CD4-positive, alpha-beta memory T cell (primary cell): ENCODE data around the gene SMURF1. TPM values are rescaled to one million over a fixed set of nuclear protein-coding genes. Genes with fewer than 3 reads are reported as not detected.

Source experiments
- CTCF ChIA-PET: fragments of 350-600 bp; sonication (Branson Sonifier 250); formaldehyde crosslinking; loops from one replicate; lab custom pipeline; 2021; ENCODE audit warnings: inconsistent platforms; ENCODE audit not compliant: partially characterized antibody; lab: Charles Lee
- POLR2A ChIA-PET: fragments of 350-600 bp; sonication (Branson Sonifier 250); formaldehyde crosslinking; loops from one replicate; lab custom pipeline; 2021; ENCODE audit not compliant: partially characterized antibody; lab: Charles Lee
- DNase-seq, 5 donors: peaks; one replicate each; pipeline versions ENCODE4 v3.0.0 to v3.0.0-alpha.2; 2020 to 2022; ENCODE audit warnings: mixed read lengths in 1 of 5
- H3K27ac ChIP-seq: one replicate; pipeline ENCODE4 v1.7.0; 2013; ENCODE audit warnings: low read depth, low read length
- H3K27me3 ChIP-seq: 2 replicates; pipeline ENCODE4 v1.7.0; 2013; ENCODE audit warnings: mild to moderate bottlenecking, low read length, moderate library complexity; ENCODE audit not compliant: insufficient read depth
- H3K36me3 ChIP-seq: 2 replicates; pipeline ENCODE4 v1.7.0; 2013; ENCODE audit warnings: mild to moderate bottlenecking, low read length, moderate library complexity; ENCODE audit not compliant: insufficient read depth
- H3K4me1 ChIP-seq: 2 replicates; pipeline ENCODE4 v1.7.0; 2013; ENCODE audit warnings: mild to moderate bottlenecking, low read length, moderate library complexity; ENCODE audit not compliant: insufficient read depth
- H3K4me3 ChIP-seq, 2 donors: one replicate each; pipeline ENCODE4 v1.7.0; 2013; ENCODE audit warnings: low read length in 2 of 2, mild to moderate bottlenecking in 1 of 2
- H3K9me3 ChIP-seq, 2 donors: one replicate each; pipeline ENCODE4 v1.7.0; 2013; ENCODE audit warnings: low read length in 2 of 2, control low read depth in 1 of 2; ENCODE audit not compliant: control insufficient read depth in 1 of 2
- H3K27ac Mint-ChIP-seq, 7 donors: one replicate each; pipeline ENCODE4 v1.8.0; 2020 to 2021; ENCODE audit warnings: mixed read lengths in 7 of 7, mild to moderate bottlenecking in 6 of 7, inconsistent platforms in 3 of 7, moderate library complexity in 3 of 7
- H3K27me3 Mint-ChIP-seq, 2 donors: one replicate each; pipeline ENCODE4 v1.8.0; 2020 to 2021; ENCODE audit warnings: mixed read lengths in 2 of 2
- H3K36me3 Mint-ChIP-seq, 2 donors: one replicate each; pipeline ENCODE4 v1.8.0; 2020 to 2021; ENCODE audit warnings: mixed read lengths in 2 of 2, inconsistent platforms in 1 of 2, mild to moderate bottlenecking in 1 of 2
- H3K4me1 Mint-ChIP-seq, 4 donors: one replicate each; pipeline ENCODE4 v1.8.0; 2020 to 2021; ENCODE audit warnings: mixed read lengths in 4 of 4, mild to moderate bottlenecking in 1 of 4
- H3K4me3 Mint-ChIP-seq, 8 donors: one replicate each; pipeline ENCODE4 v1.8.0; 2020 to 2021; ENCODE audit warnings: mixed read lengths in 8 of 8, mild to moderate bottlenecking in 7 of 8, moderate library complexity in 6 of 8, inconsistent platforms in 3 of 8
- H3K9me3 Mint-ChIP-seq, 8 donors: one replicate each; pipeline ENCODE4 v1.8.0; 2020 to 2021; ENCODE audit warnings: mixed read lengths in 8 of 8, mild to moderate bottlenecking in 5 of 8, inconsistent platforms in 3 of 8, moderate library complexity in 1 of 8
- intact Hi-C: fragments of 100-400 bp; cut with micrococcal nuclease; formaldehyde crosslinking; loops from one replicate; pipeline ENCODE4 v1.15.1; 2023
- polyA plus RNA-seq, 2 donors: library from polyadenylated mRNA; unstranded; fragments of 300-500 nt; fragmentation: Illumina TruSeq; gene quantifications; one replicate each; pipeline ENCODE4 v1.2.3, GENCODE V29; 2021
- total RNA-seq, 2 experiments: library from RNA; stranded (reverse); gene quantifications; one replicate each; pipeline ENCODE4 v1.2.3, GENCODE V29; 2021

SMURF1 gene
- total RNA-seq, result 10 to 100 TPM; 21.4 to 23.2 TPM
- 1 to 10 TPM in 1 of 2 donors, under 1 TPM in 1; 0.88 to 4.3 TPM for polyA plus RNA-seq

DNA sequence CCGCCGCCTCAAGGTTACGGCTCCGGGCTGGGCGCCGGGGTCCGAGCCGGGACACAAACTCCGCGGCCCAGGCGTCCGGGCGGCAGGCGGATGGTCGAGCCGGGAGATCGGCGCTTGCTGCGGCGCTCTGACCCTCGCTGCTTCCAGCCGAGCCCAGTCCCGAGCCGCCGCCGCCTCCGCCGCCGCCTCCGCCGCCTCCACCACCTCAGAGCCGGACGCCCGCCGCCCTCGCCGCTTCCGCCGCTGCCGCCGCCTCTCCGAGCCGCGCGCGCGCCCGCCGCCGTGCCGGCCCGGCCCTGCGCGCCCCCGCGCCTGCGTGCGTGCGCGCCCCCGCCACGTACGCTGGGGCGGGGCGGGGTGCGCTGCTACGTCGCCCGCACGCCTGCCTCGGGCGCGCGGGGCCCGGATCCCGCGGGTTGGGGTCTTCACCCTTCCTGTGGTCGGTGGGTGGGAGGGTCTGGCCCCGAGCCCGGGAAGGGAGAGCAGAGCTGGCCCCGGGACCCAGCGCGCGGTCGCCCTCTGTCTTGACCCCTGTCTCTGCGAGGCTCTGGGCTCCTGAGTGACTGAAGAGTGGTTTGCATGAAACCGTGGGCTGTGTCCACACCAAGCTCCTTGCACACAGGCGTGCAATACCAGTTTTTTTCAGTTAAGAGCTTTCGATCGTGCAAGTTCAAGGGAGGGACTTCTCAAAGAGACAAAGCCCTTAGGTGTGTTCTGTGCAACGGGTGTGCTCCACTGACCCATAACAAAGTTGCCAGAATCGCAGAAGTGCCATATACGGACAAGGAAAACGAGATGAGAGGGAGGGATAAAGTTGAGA, at the start of gene SMURF1:
Gene SMURF1 (minus strand): TSS at position 256 of the 820 bp plus-strand sequence. CDS start 328 bp downstream, outside the sequence.
- POLR2A ChIA-PET, result interaction anchor here (0.8 to 1.5 kb wide), 2 partner anchors 181 to 414 kb away, joined by 3 read pairs; partner anchors contain the start of genes ARPC1A and ZNF655
- Histone ChIP-seq H3K4me1 (peaks cover 25% of the 10 kb centered on the region), H3K4me3 (peak within 1 kb of the TSS; percentile 55 to 94), H3K27me3 (no peaks in the 10 kb centered on the region), H3K27ac (peak within 1 kb of the TSS; percentile 80), H3K9me3 (no peaks in the 10 kb centered on the region), H3K36me3 (no peaks in the 10 kb centered on the region)
- CTCF ChIA-PET, result no interaction called here
- peaks cover 0 to 13% of the 10 kb centered on the region in 2 donors for H3K36me3 Mint-ChIP-seq
- intact Hi-C loops, result loop anchor here (1.0 to 5.0 kb wide), 3 partner anchors 183 to 265 kb away; partner anchors contain the start of gene ARPC1A
- DNase-seq, result peak; percentile 64 to 87 (median 77)
- H3K9me3 Mint-ChIP-seq, result no peaks in the 10 kb centered on the region
- peaks cover 20 to 52% (median 36%) of the 10 kb centered on the region in 4 donors for H3K4me1 Mint-ChIP-seq
- peak within 1 kb of the TSS; percentile 94 to 99 (median 97) for H3K27ac Mint-ChIP-seq
- H3K27me3 Mint-ChIP-seq, result no peaks in the 10 kb centered on the region
- peak within 1 kb of the TSS; percentile 93 to 99 (median 96) for H3K4me3 Mint-ChIP-seq

DNA sequence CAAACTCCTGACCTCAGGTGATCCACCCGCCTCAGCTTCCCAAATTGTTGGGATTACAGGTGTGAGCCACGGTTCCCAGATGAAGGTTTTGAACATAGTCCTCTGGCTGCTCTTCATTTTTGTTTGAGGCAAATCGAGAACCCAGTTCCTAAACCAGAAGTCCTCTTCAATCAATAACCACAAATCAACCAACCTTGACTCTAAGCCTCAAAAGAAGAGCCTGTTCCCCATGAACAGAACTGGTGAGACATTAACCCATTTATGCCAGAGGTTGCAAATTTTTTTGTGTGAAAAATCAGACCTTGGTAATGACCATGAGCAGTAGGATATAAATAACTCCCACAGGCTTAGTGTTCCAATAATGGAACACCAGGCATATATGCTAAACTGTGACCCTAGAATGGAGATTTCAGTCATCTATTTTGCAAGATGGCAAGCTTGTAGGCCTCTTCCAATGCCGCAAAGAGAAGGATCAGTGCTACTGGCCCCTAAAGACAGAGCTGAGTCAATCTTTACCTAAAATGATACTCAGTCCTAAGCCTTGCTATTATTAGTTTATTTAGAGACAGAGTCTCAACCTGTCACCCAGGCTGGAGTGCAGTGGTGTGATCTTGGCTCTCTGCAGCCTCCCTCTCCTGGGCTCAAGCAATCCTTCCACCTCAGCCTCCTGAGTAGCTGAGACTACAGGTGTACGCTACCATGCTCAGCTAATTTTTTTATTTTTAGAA, 48.1 kb upstream of the SMURF1 start:
- Histone ChIP-seq H3K4me3 (no peak overlapping the region), H3K36me3 (no peaks in the 10 kb centered on the region), H3K9me3 (no peaks in the 10 kb centered on the region), H3K27ac (no peak overlapping the region), H3K27me3 (no peaks in the 10 kb centered on the region), H3K4me1 (no peaks in the 10 kb centered on the region)
- Mint-ChIP-seq H3K27me3 (peaks cover 9 to 12% of the 10 kb centered on the region in 2 donors), H3K4me1 (no peaks in the 10 kb centered on the region), H3K4me3 (no peak overlapping the region), H3K36me3 (no peaks in the 10 kb centered on the region), H3K27ac (no peak overlapping the region), H3K9me3 (peaks cover 0 to 11% (median 5%) of the 10 kb centered on the region in 8 donors)
- intact Hi-C loops, result no loop called here
- CTCF ChIA-PET, result no interaction called here
- no peak for DNase-seq
- POLR2A ChIA-PET, result no interaction called here

DNA sequence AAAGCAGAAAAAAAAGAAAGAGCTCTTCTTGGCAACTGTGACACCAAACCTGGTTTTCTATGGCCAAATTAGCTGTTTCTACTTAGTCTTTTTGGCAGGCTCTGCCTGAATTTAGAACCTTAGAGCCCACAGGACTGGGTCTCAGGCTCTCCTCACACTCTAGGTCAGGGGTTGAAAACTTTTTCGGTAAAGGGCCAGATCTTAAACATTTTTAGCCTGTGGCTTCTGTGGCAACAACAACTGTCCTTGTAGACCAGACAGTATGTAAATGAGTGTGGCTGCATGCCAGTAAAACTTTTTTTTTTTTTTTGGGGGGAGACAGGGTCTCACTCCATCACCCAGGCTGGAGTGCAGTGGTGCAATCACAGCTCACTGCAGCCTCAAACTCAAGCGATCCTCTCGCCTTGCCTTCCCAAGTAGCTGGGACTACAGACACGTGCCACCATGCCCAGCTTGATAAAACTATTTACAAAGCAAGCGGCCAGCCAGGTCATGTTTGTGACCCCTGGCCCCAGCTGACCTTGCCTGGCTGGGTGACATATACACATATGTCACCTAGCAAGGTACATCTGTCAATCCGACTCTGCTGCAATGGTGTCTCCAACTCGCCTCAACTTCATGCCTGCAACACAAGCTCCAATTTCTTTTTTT, 46.6 kb upstream of the SMURF1 start:
- H3K36me3 ChIP-seq, result no peaks in the 10 kb centered on the region
- no peaks in the 10 kb centered on the region for H3K4me1 ChIP-seq
- no peak overlapping the region for H3K4me3 ChIP-seq
- H3K9me3 Mint-ChIP-seq, result peaks cover 0 to 4% (median 0%) of the 10 kb centered on the region in 8 donors
- DNase-seq, result no peak
- no peak overlapping the region for H3K27ac Mint-ChIP-seq
- intact Hi-C loops, result no loop called here
- no peak overlapping the region for H3K4me3 Mint-ChIP-seq
- no peaks in the 10 kb centered on the region for H3K4me1 Mint-ChIP-seq
- H3K27me3 Mint-ChIP-seq, result peaks cover 8 to 12% of the 10 kb centered on the region in 2 donors
- no peaks in the 10 kb centered on the region for H3K36me3 Mint-ChIP-seq
- no peak overlapping the region for H3K27ac ChIP-seq
- CTCF ChIA-PET, result no interaction called here
- no peaks in the 10 kb centered on the region for H3K27me3 ChIP-seq
- H3K9me3 ChIP-seq, result no peaks in the 10 kb centered on the region
- POLR2A ChIA-PET, result no interaction called here

DNA sequence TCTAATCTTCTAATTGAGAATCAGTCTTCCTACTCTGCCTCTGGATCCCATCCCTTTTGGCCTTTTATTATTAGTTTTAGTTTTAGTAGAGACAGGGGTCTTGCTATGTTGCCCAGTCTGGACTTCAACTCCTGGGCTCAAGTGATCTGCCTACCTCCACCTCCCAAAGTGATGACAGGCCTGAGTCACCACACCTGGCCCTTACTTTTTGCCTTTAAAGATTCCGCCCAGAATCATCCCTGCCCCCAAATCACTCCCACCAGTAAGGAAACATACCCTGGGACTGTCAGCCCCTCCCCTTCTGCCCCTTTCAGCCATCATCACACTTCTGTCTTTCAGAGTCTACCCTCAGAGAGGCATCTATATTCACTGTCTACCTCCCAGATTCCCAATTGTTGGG, 45.3 kb upstream of the SMURF1 start:
- H3K27ac ChIP-seq, result no peak overlapping the region
- H3K36me3 ChIP-seq, result no peaks in the 10 kb centered on the region
- H3K9me3 Mint-ChIP-seq, result no peaks in the 10 kb centered on the region
- DNase-seq, result no peak
- no peaks in the 10 kb centered on the region for H3K9me3 ChIP-seq
- ChIA-PET CTCF (no interaction called here), POLR2A (no interaction called here)
- H3K36me3 Mint-ChIP-seq, result no peaks in the 10 kb centered on the region
- H3K4me1 ChIP-seq, result no peaks in the 10 kb centered on the region
- H3K4me3 ChIP-seq, result no peak overlapping the region
- peaks cover 4 to 15% of the 10 kb centered on the region in 2 donors for H3K27me3 Mint-ChIP-seq
- no peak overlapping the region for H3K27ac Mint-ChIP-seq
- intact Hi-C loops, result no loop called here
- H3K4me3 Mint-ChIP-seq, result no peak overlapping the region
- no peaks in the 10 kb centered on the region for H3K27me3 ChIP-seq
- H3K4me1 Mint-ChIP-seq, result no peaks in the 10 kb centered on the region

DNA sequence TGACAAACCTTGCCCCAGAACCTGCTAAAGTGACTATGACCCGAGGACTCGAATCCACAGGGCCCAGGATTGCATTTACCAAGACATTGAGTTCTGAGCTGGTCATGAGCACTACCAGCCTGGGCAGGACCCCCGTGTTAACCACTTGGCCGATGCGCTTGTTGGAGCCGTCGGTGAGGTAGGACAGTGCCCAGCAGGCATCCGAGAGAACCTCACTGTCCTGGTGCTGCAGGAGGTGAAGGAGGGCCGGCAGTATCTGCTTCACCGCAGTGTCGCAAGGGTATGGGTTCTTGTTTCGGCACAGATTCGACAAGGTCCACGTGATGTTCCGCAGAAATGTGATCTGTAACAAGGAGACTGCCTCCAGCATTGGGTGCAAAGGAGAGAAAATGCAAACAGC, 44.3 kb upstream of the SMURF1 start:
- Histone ChIP-seq H3K27me3 (no peaks in the 10 kb centered on the region), H3K9me3 (no peaks in the 10 kb centered on the region), H3K4me1 (no peaks in the 10 kb centered on the region), H3K27ac (no peak overlapping the region), H3K36me3 (no peaks in the 10 kb centered on the region), H3K4me3 (no peak overlapping the region)
- DNase-seq, result no peak
- H3K27me3 Mint-ChIP-seq, result peaks cover 0 to 11% of the 10 kb centered on the region in 2 donors
- CTCF ChIA-PET, result no interaction called here
- POLR2A ChIA-PET, result no interaction called here
- H3K4me3 Mint-ChIP-seq, result no peak overlapping the region
- no peaks in the 10 kb centered on the region for H3K36me3 Mint-ChIP-seq
- no peak overlapping the region for H3K27ac Mint-ChIP-seq
- intact Hi-C loops, result no loop called here
- H3K4me1 Mint-ChIP-seq, result no peaks in the 10 kb centered on the region
- no peaks in the 10 kb centered on the region for H3K9me3 Mint-ChIP-seq

DNA sequence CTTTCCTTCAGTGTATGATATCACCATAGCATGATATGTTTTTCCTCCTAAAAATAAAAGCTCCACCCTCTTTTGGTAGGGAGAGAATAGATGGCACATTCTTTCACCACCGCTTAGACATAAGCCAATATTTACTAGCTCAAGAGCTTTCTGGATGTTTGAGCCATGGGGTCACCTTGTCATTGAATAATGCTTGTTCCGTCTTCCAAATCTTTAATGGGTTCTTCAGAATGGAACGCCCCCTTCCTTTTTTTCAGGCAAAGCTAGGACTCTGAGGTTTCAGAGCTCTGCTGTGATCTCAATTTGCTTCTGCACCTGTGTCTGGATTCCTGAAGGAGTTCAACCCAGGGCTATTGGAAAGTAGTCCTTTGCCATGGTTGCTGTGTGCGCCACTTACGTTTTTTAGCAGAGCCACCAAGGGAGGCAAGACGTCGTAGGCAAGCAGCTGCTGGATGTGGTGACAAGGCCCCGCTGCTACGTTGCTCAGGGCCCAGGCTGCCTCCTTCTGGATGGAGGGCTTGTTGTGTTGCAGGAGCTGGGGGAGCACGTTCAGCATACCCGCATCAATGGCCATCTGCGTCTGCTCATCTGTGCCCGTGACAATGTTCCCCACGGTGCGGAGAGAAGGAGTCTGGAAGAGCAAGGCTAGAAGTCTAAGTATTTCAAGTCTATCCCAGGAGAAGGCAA, 40.8 kb upstream of the SMURF1 start:
- ChIA-PET POLR2A (no interaction called here), CTCF (no interaction called here)
- no peak overlapping the region for H3K27ac Mint-ChIP-seq

More for the DNA sequence above, 40.8 kb upstream of the SMURF1 start:
- Mint-ChIP-seq H3K27me3 (peaks cover 2 to 4% of the 10 kb centered on the region in 2 donors), H3K9me3 (no peaks in the 10 kb centered on the region), H3K4me3 (no peak overlapping the region), H3K4me1 (no peaks in the 10 kb centered on the region), H3K36me3 (no peaks in the 10 kb centered on the region)
- Histone ChIP-seq H3K36me3 (no peaks in the 10 kb centered on the region), H3K4me1 (no peaks in the 10 kb centered on the region), H3K9me3 (no peaks in the 10 kb centered on the region), H3K27me3 (no peaks in the 10 kb centered on the region), H3K4me3 (no peak overlapping the region), H3K27ac (no peak overlapping the region)
- no peak for DNase-seq
- intact Hi-C loops, result no loop called here
